Vagina (tissue), 2 donors: ENCODE results near the gene CDC14A.

Experiments used
- CTCF ChIP-seq, 3 experiments: fragments of 450-650 bp in 2 of 3; fragments of 200-600 bp in 1 of 3; sonication (generic) in 1 of 3; IDR thresholded peaks; one replicate each; pipeline ENCODE4 v1.5.1; 2017 to 2019; ENCODE audit warnings: antibody characterized with exemption in 3 of 3, mild to moderate bottlenecking in 2 of 3, moderate library complexity in 2 of 3
- POLR2A ChIP-seq, 2 donors: fragments of 450-650 bp; IDR thresholded peaks; one replicate each; pipeline ENCODE4 v1.6.1; 2017; ENCODE audit warnings: antibody characterized with exemption in 2 of 2, mild to moderate bottlenecking in 2 of 2, moderate library complexity in 2 of 2

GRCh38 chr1:100552031-100552430 is 199.7 kb downstream of the CDC14A start:
- TF ChIP-seq POLR2A (IDR thresholded peaks at IDR 0.05) (no peak), CTCF (IDR thresholded peaks at IDR 0.05) (no peak)
